ENCODE data around the gene SOX2. TPM values are rescaled to one million over a fixed set of nuclear protein-coding genes. Genes with fewer than 3 reads are reported as not detected.
A peak's percentile ranks its signal among the peaks of the same experiment; 100 is the strongest.

SOX2 gene
- total RNA-seq, 2 donors from 2014 or later = 0.51 to 0.67 TPM

DNA sequence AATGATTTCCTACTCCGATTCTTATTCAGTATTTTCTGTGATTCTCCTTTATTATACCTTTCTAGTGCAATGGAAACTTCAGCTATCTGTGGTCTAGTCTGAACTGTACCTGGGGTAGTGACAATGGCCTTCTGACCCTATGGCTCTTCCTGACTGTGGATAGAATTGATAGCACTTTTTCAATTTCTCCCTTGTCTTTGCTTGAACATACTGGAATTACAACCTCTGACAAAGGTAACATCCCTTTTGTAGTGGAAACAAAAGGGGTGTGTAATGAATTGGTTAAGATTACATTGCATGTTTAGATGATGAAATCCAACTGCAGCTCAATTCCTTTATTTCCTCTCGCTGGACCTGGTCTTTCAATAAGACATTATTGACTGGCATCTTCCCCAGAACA is 21.0 kb upstream of the SOX2 start:
- Histone ChIP-seq H3K27ac (no peak overlapping the region), H3K36me3 (no peaks in the 10 kb centered on the region), H3K4me1 (peaks cover 0 to 8% of the 10 kb centered on the region in 2 donors), H3K27me3 (peaks cover 0 to 7% of the 10 kb centered on the region in 2 donors), H3K4me3 (no peak overlapping the region), H3K9me3 (no peaks in the 10 kb centered on the region)
- DNase-seq (ENCODE audit: low spot score) = no peak
- TF ChIP-seq, protein P1, sequence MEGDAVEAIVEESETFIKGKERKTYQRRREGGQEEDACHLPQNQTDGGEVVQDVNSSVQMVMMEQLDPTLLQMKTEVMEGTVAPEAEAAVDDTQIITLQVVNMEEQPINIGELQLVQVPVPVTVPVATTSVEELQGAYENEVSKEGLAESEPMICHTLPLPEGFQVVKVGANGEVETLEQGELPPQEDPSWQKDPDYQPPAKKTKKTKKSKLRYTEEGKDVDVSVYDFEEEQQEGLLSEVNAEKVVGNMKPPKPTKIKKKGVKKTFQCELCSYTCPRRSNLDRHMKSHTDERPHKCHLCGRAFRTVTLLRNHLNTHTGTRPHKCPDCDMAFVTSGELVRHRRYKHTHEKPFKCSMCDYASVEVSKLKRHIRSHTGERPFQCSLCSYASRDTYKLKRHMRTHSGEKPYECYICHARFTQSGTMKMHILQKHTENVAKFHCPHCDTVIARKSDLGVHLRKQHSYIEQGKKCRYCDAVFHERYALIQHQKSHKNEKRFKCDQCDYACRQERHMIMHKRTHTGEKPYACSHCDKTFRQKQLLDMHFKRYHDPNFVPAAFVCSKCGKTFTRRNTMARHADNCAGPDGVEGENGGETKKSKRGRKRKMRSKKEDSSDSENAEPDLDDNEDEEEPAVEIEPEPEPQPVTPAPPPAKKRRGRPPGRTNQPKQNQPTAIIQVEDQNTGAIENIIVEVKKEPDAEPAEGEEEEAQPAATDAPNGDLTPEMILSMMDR (IDR thresholded peaks at IDR 0.05) = no peak

DNA sequence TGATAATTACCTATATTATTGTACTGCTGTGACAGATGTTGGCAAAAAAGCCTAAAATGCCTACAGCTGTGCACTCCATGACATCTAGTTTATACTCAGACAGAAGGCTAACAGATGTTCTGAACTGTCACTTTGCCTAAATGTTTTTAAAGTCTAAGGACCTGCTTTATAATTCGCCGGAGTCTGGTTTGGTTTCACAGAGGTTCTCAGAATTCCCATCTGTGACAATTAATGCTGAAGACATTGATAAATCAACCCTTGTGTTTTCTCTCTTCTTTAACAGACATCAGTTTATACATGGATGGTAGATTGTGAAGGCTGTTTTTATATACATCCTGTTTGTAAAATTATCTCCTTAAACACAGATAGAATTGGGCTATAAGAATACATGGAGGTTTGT is 19.8 kb upstream of the SOX2 start:
- peaks cover 0 to 20% of the 10 kb centered on the region in 2 donors for H3K4me1 ChIP-seq
- H3K36me3 ChIP-seq = no peaks in the 10 kb centered on the region
- no peaks in the 10 kb centered on the region for H3K9me3 ChIP-seq
- DNase-seq (ENCODE audit: low spot score) = no peak
- H3K27me3 ChIP-seq = peaks cover 5 to 14% of the 10 kb centered on the region in 2 donors
- TF ChIP-seq, protein P1 (IDR thresholded peaks at IDR 0.05) = no peak
- no peak overlapping the region for H3K27ac ChIP-seq
- H3K4me3 ChIP-seq = no peak overlapping the region

DNA sequence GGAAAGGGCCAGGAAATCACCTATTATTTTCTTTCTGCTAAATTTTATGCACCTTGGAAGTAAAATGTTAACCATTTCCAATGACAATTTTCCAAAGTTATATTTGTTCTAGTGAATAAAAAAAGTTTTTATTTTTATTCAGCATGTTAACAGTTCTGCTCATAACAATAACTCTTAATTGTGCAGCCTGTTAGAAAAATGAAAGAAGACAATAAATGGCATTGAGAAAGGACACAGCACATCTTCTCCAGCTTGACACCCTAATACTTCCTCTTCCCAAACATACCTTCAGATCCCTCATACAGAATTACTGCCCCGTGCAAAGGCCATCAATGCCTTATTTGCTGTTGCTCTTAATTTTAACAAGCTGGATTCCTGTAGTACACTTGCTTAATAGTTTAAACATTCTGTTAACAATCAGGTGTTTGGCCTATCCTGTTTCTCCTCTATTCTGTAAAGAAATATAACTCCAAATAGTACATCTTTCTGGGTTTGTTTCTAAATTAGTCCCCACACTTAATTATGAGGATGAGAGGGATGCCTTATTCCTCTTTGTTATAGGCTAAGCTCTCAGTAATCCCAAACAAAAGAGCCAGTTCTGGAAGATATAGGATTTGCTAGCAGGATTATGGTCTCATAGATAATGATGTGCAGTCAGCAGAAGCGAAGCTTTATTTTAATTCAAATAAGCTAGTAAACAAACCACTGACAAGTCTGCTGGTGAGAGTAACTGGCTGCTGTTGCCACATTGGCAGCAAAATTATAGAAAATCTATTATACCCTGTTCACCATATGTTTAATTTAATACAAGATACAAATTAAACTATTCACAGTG is 19.2 kb upstream of the SOX2 start:
- peaks cover 0 to 20% of the 10 kb centered on the region in 2 donors for H3K4me1 ChIP-seq
- no peak for DNase-seq (ENCODE audit: low spot score)
- H3K27me3 ChIP-seq = peaks cover 6 to 14% of the 10 kb centered on the region in 2 donors
- no peaks in the 10 kb centered on the region for H3K9me3 ChIP-seq
- H3K4me3 ChIP-seq = no peak overlapping the region
- TF ChIP-seq, protein P1 (IDR thresholded peaks at IDR 0.05) = no peak
- H3K36me3 ChIP-seq = no peaks in the 10 kb centered on the region
- H3K27ac ChIP-seq = no peak overlapping the region

DNA sequence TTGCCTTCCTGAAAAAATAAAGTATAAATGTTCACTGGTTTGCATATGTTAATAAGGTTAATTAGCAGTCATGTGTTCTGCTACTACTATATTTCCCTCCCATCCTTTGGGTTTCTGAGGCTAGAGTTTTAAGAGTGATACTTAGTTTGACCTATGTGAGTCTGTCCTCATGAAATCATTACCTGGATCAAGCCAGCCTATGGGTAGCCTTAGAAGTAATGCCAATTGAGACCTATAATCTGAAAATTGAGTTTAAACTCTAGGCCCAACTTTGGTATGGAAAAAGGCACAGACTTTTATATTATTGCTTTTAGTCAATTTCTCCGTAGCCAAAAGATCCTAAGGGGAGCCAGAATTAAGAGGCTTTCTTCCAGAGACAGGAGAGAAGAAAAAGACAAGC is 18.4 kb upstream of the SOX2 start:
- no peak for DNase-seq (ENCODE audit: low spot score)
- Histone ChIP-seq H3K4me3 (no peak overlapping the region), H3K9me3 (no peaks in the 10 kb centered on the region), H3K27ac (no peak overlapping the region), H3K27me3 (peaks cover 12 to 14% of the 10 kb centered on the region in 2 donors), H3K36me3 (no peaks in the 10 kb centered on the region), H3K4me1 (peaks cover 0 to 20% of the 10 kb centered on the region in 2 donors)
- TF ChIP-seq, protein P1 (IDR thresholded peaks at IDR 0.05) = no peak

DNA sequence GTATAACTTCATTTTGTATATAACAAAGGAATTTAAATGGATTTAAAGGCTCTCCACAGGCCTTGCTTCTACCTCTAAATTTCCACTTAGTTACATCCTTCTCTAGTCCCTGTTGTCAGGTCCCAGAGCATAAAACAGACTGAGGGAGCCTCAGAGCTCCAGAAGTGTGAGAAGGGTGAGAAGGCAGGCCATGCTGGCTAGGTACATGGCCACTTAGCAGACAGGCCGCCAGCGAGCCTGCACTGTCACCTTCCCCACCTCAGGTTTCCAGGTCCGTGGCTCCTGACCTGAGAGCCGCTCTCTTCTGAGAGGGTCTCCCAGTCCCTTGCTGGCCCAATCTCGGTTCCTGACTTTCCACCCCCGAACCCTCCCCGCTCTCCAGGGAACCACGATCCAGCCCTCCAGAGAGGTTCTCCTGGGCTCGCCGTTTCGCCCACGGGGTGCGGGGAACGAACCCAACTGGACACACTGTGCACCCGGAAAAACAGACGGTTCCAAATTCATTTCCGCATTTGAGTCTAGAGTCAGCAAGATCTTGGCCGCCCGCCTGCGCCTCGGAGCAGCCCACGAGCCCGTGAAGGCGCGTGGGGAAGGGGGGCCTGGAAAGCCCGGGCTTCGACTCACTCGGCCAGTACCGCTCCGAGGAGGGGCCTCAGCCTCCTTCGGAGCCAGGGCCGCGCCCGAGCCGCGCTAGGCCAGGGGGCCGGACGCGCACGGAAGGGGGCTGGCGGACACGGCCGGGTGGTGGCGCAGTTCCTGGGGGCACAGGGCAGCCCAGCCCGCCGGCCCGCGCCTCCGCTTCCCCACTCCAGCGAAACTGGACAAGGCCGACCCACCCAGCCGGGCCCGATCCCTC is 16.7 kb upstream of the SOX2 start:
- no peaks in the 10 kb centered on the region for H3K9me3 ChIP-seq
- DNase-seq (ENCODE audit: low spot score) = no peak
- no peak overlapping the region for H3K27ac ChIP-seq
- H3K27me3 ChIP-seq = peaks cover 18 to 20% of the 10 kb centered on the region in 2 donors
- H3K4me1 ChIP-seq = peaks cover 0 to 20% of the 10 kb centered on the region in 2 donors
- H3K4me3 ChIP-seq = peak overlapping the region; percentile 11 to 39
- H3K36me3 ChIP-seq = no peaks in the 10 kb centered on the region
- TF ChIP-seq, protein P1 (IDR thresholded peaks at IDR 0.05) = peak in 1 of 2 donors; percentile 39

Measured in right atrium auricular region (tissue), 2 donors.